Breast epithelium (tissue), 3 donors: ENCODE measurements around the gene RELL1.

Source experiments
- CTCF ChIP-seq, 3 donors: fragments of 450-650 bp; IDR thresholded peaks; one replicate each; pipeline ENCODE4 v1.5.1; 2016 to 2017; ENCODE audit warnings: antibody characterized with exemption in 3 of 3, mild to moderate bottlenecking in 3 of 3, moderate library complexity in 3 of 3
- POLR2A ChIP-seq: fragments of 450-650 bp; IDR thresholded peaks from one replicate; pipeline ENCODE4 v1.6.1; 2016; ENCODE audit warnings: antibody characterized with exemption, mild to moderate bottlenecking, moderate library complexity

GRCh38 chr4:37697566-37697965 is 11.4 kb upstream of the RELL1 start:
- TF ChIP-seq CTCF (IDR thresholded peaks at IDR 0.05) (no peak), POLR2A (no peak)
